Left cardiac atrium (tissue), 2 donors: Measurements from ENCODE around the gene NUDT7. TPM values are rescaled to one million over a fixed set of nuclear protein-coding genes. Genes with fewer than 3 reads are reported as not detected.

Source experiments
- total RNA-seq, 2 donors: library from RNA; stranded (reverse); fragmentation: NEBNext Ultra II Directional; extraction: Animal tissue kit (Norgen Biotek cat#: 25700); gene quantifications; one replicate each; pipeline ENCODE4 v1.2.1, GENCODE V29; 2021
- donor health status: DM: no; HTN: yes; CAD: no; lungs with severe emphysema.
- donor health status: DM: yes; HTN: yes; CAD: no.

NUDT7 gene
- total RNA-seq, 2 donors from 2014 or later = 19.3 to 25.8 TPM

Other genes starting within 250 kb of the NUDT7 start
- 10 to 100 TPM in 1 of 2 donors, 1 to 10 TPM in 1; 7.7 to 14.3 TPM for gene VAT1L, start 66.0 kb downstream of the NUDT7 start, total RNA-seq